Panc1 (cell line): Measurements from ENCODE around the gene BABAM2.

Experiments used
- CTCF ChIP-seq: fragments of 450-650 bp; IDR thresholded peaks from 2 replicates; pipeline ENCODE4 v1.5.1; 2017; ENCODE audit warnings: mild to moderate bottlenecking
- POLR2AphosphoS5 ChIP-seq: IDR thresholded peaks from 2 replicates; pipeline ENCODE4 v1.6.1; 2012; ENCODE audit warnings: mild to moderate bottlenecking, low read depth, low read length, moderate library complexity
- REST ChIP-seq, 2 experiments: IDR thresholded peaks; 2 replicates each; pipeline ENCODE4 v1.6.1; 2011 to 2012; ENCODE audit warnings: low read depth in 2 of 2, control low read depth in 1 of 2, low read length in 1 of 2, mild to moderate bottlenecking in 1 of 2, moderate library complexity in 1 of 2; ENCODE audit not compliant: insufficient read depth in 1 of 2
- SIN3A ChIP-seq: IDR thresholded peaks from 2 replicates; pipeline ENCODE4 v1.6.1; 2012; ENCODE audit warnings: low read depth, mild to moderate bottlenecking, low read length, moderate library complexity, borderline replicate concordance; ENCODE audit not compliant: insufficient read depth
- TCF7L2 ChIP-seq: IDR thresholded peaks from 2 replicates; pipeline ENCODE4 v1.6.1; 2011; ENCODE audit warnings: mild to moderate bottlenecking, low read depth, low read length, inconsistent platforms

GRCh38 chr2:28172114-28172898 is 281.8 kb downstream of the BABAM2 start:
- no peak for TF ChIP-seq REST (IDR thresholded peaks at IDR 0.05; ENCODE audit: insufficient read depth in 1 of 2, low read depth in 2 of 2, low read length in 1 of 2)
- TF ChIP-seq CTCF: no peak
- TF ChIP-seq POLR2AphosphoS5: no peak
- no peak for TF ChIP-seq SIN3A
- no peak for TF ChIP-seq TCF7L2
